HG02623 (cell line): Measurements from ENCODE around the gene SPOP.
"Not testable (repeated sequence)": the region's sequence is repeated elsewhere in the genome, so short reads cannot be mapped to it uniquely, and the experiment has no call there.

ENCODE experiments used
- ATAC-seq: cut with Tn5 transposase; IDR thresholded peaks from one replicate; pipeline ENCODE4 v1.9.1; 2021; ENCODE audit warnings: moderate library complexity; ENCODE audit not compliant: unreplicated experiment

Gene SPOP

GRCh38 chr17:49659661-49660382 is 18.1 kb downstream of the SPOP start:
- no peak for ATAC-seq

- ATAC-seq = no peak
Measured at GRCh38 chr17:49656247-49656646, 21.6 kb downstream of the SPOP start.

GRCh38 chr17:49647256-49647585 is 30.7 kb downstream of the SPOP start:
- ATAC-seq = no peak

GRCh38 chr17:49646391-49647255 is 31.3 kb downstream of the SPOP start:
- ATAC-seq = no peak

GRCh38 chr17:49646056-49646390 is 31.9 kb downstream of the SPOP start:
- not testable (repeated sequence) for ATAC-seq

GRCh38 chr17:49645654-49646053 is 32.2 kb downstream of the SPOP start:
- ATAC-seq = no peak

GRCh38 chr17:49640556-49640955 is 37.3 kb downstream of the SPOP start:
- no peak for ATAC-seq

- no peak for ATAC-seq
Measured at GRCh38 chr17:49638818-49639217, 39.1 kb downstream of the SPOP start.

GRCh38 chr17:49637739-49638138 is 40.2 kb downstream of the SPOP start:
- ATAC-seq = no peak

GRCh38 chr17:49637050-49637449 is 40.8 kb downstream of the SPOP start:
- no peak for ATAC-seq

- no peak for ATAC-seq
Measured at GRCh38 chr17:49635121-49635520, 42.8 kb downstream of the SPOP start.

- ATAC-seq = no peak
Measured at GRCh38 chr17:49634485-49634860, 43.4 kb downstream of the SPOP start.

GRCh38 chr17:49633762-49634484 is 44.0 kb downstream of the SPOP start:
- ATAC-seq = no peak

GRCh38 chr17:49633250-49633649 is 44.6 kb downstream of the SPOP start:
- ATAC-seq = no peak

GRCh38 chr17:49632201-49632600 is 45.7 kb downstream of the SPOP start:
- no peak for ATAC-seq

- no peak for ATAC-seq
Measured at GRCh38 chr17:49631496-49631895, 46.4 kb downstream of the SPOP start.

- no peak for ATAC-seq
Measured at GRCh38 chr17:49630113-49630900, 47.6 kb downstream of the SPOP start.

GRCh38 chr17:49629447-49629846 is 48.5 kb downstream of the SPOP start:
- ATAC-seq = no peak

- no peak for ATAC-seq
Measured at GRCh38 chr17:49624896-49625295, 53.0 kb downstream of the SPOP start.

GRCh38 chr17:49621946-49622529 is 55.9 kb downstream of the SPOP start:
- ATAC-seq = no peak

- ATAC-seq = no peak
Measured at GRCh38 chr17:49621420-49621819, 56.5 kb downstream of the SPOP start.
